Stomach (tissue), 4 donors: ENCODE data around the gene RHOH.

Experiments used
- CTCF ChIP-seq, 7 experiments: fragments of 450-650 bp in 4 of 7; fragments of 200-600 bp in 3 of 7; sonication (generic) in 3 of 7; IDR thresholded peaks; one replicate each; pipeline ENCODE4 v1.5.1; 2016 to 2019; ENCODE audit warnings: antibody characterized with exemption in 7 of 7, control low read depth in 2 of 7, mild to moderate bottlenecking in 1 of 7
- POLR2A ChIP-seq, 4 donors: fragments of 450-650 bp; IDR thresholded peaks; one replicate each; pipeline ENCODE4 v1.6.1; 2016; ENCODE audit warnings: antibody characterized with exemption in 4 of 4, control low read depth in 2 of 4, mild to moderate bottlenecking in 1 of 4, moderate library complexity in 1 of 4

- TF ChIP-seq POLR2A (IDR thresholded peaks at IDR 0.05) (no peak), CTCF (IDR thresholded peaks at IDR 0.05) (no peak)
These were observed 30.5 kb downstream of the RHOH start for GRCh38 chr4:40227284-40227683.
